Adrenal gland (tissue), 12 donors: Measurements from ENCODE around the gene ZNF430. TPM values are rescaled to one million over a fixed set of nuclear protein-coding genes. Genes with fewer than 3 reads are reported as not detected.
A peak's percentile ranks its signal among the peaks of the same experiment; 100 is the strongest.

ENCODE experiments used
- DNase-seq, 7 donors: peaks; one replicate each; pipeline ENCODE4 v3.0.0-alpha.2; 2019 to 2020
- H3K27ac ChIP-seq, 5 donors: fragments of 200-600 bp; sonication (generic) in 4 of 5; 1 replicate in 3 of 5; 2 replicates in 2 of 5; pipeline versions ENCODE4 v1.5.1 to v1.8.0; 2016 to 2020; ENCODE audit warnings: mild to moderate bottlenecking in 1 of 5
- H3K27me3 ChIP-seq: fragments of 200-600 bp; 2 replicates; pipeline ENCODE4 v1.8.0; 2021
- H3K36me3 ChIP-seq, 2 donors: fragments of 200-600 bp; replicated peaks in 1 of 2; 1 replicate in 1 of 2; 2 replicates in 1 of 2; pipeline versions ENCODE4 v1.5.1 to v1.8.0; 2018 to 2022
- H3K4me1 ChIP-seq, 2 donors: fragments of 200-600 bp; replicated peaks in 1 of 2; 1 replicate in 1 of 2; 2 replicates in 1 of 2; pipeline versions ENCODE4 v1.5.1 to v1.8.0; 2018 to 2021
- H3K4me3 ChIP-seq, 4 donors: fragments of 200-600 bp; sonication (generic) in 3 of 4; one replicate each; pipeline ENCODE4 v1.5.1; 2016 to 2018
- H3K9me3 ChIP-seq, 3 donors: fragments of 200-600 bp; sonication (generic) in 1 of 3; replicated peaks in 1 of 3; 1 replicate in 2 of 3; 2 replicates in 1 of 3; pipeline versions ENCODE4 v1.5.1 to v1.8.0; 2016 to 2021
- CTCF ChIP-seq, 6 experiments: fragments of 450-650 bp in 4 of 6; fragments of 200-600 bp in 2 of 6; sonication (generic) in 1 of 6; IDR thresholded peaks; 1 replicate in 5 of 6; 2 replicates in 1 of 6; pipeline versions ENCODE4 v1.5.1 to v1.8.0; 2016 to 2021; ENCODE audit warnings: antibody characterized with exemption in 6 of 6, mild to moderate bottlenecking in 2 of 6, moderate library complexity in 1 of 6
- POLR2A ChIP-seq, 2 donors: fragments of 450-650 bp; IDR thresholded peaks; one replicate each; pipeline ENCODE4 v1.6.1; 2017; ENCODE audit warnings: antibody characterized with exemption in 2 of 2, mild to moderate bottlenecking in 2 of 2, moderate library complexity in 1 of 2
- WGBS, 4 donors: extraction: QIAGEN DNeasy Blood & Tissue Kit in 2 of 4; methylation state at CpG; one replicate each; pipeline versions ENCODE4 v1.1.5 to v1.1.7; 2013 to 2017; 5-methylcytosine and 5-hydroxymethylcytosine counted together
- intact Hi-C, 2 donors: fragments of 100-400 bp; cut with DNase I; formaldehyde crosslinking; loops; one replicate each; pipeline versions ENCODE4 v1.14.1 to v1.15.0; 2022 to 2023
- polyA plus RNA-seq, 3 donors: library from polyadenylated mRNA; stranded (reverse); fragments of 200-250 nt in 2 of 3; fragments of 350-450 nt in 1 of 3; fragmentation: Illumina TruSeq in 1 of 3; extraction: RNeasy Lipid Tissue Mini Kit (QIAGEN cat#74804) in 1 of 3; gene quantifications; one replicate each; pipeline ENCODE4 v1.2.3, GENCODE V29; 2013 to 2014
- small RNA-seq, 2 donors: library from RNA; depleted of rRNA; stranded (forward); fragments of <200 nt; gene quantifications; one replicate each; pipeline ENCODE3, GENCODE V24; 2016
- total RNA-seq, 9 donors: library from RNA; depleted of rRNA in 4 of 9; stranded (reverse); fragments of >200 nt in 4 of 9; fragments of 120-200 nt in 1 of 9; fragmentation: NEBNext Ultra II Directional in 1 of 9; extraction: Animal tissue kit (Norgen Biotek cat#: 25700) in 1 of 9; gene quantifications; one replicate each; pipeline versions ENCODE4 v1.1.0 to v1.2.4, GENCODE V29; 2013 to 2023
- donor health status: healthy with polysubstance abuse.
- donor health status: Bipolar disorder and iron deficiency.
- donor health status: DM: yes; HTN: yes; CAD: no.
- donor health status: DM: no; HTN: no; CAD: no.
- donor health status: DM: no; HTN: no; CAD: no.
- donor health status: DM: yes; HTN: yes; CAD: no.

ZNF430 gene
- total and polyA plus RNA-seq, 12 donors = 2.0 to 59.1 (median 12.3) TPM

DNA sequence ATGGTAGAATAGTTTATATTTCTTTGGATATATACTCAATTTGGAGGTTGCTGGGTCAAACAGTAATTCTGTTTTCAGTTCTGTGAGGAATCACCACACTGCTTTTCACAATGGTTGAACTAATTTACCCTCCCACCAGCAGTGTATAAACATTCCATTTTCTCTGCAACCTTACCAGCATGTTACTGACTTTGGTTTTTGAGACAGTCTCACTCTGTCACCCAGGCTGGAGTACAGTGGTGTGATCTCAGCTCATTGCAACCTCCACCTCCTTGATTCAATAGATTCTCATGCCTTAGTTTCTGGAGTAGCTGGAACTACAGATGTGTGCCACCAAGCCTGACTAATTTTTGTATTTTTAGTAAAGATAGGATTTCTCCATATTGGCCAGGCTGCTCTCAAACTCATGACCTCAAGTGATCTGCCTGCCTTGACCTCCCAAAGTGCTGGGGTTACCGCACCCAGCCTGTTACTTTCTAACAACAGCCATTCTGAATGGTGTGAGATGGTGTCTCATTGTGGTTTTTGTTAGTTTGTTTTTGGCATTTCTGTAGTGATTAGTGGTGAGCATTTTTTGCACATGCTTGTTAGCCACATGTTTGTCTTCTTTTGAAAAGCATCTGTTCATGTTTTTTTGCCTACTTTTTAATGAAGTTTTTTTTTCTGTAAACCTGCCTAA, 74.0 kb downstream of the ZNF430 start:
- WGBS, 4 donors = 69 to 84% (median 78%) methylated on average over 1 of the region's 1 CpG
- H3K4me3 ChIP-seq = no peak overlapping the region
- peaks cover 3 to 7% of the 10 kb centered on the region in 2 donors for H3K4me1 ChIP-seq
- H3K27ac ChIP-seq = no peak overlapping the region
- TF ChIP-seq CTCF (IDR thresholded peaks at IDR 0.05) (no peak), POLR2A (IDR thresholded peaks at IDR 0.05) (no peak)
- intact Hi-C loops = no loop called here
- DNase-seq = no peak
- no peaks in the 10 kb centered on the region for H3K9me3 ChIP-seq
- no peaks in the 10 kb centered on the region for H3K36me3 ChIP-seq
- H3K27me3 ChIP-seq = no peaks in the 10 kb centered on the region

GRCh38 chr19:21098291-21098690, 77.8 kb downstream of the ZNF430 start:
- H3K4me1 ChIP-seq = no peaks in the 10 kb centered on the region
- no peak overlapping the region for H3K4me3 ChIP-seq
- no peaks in the 10 kb centered on the region for H3K27me3 ChIP-seq
- H3K9me3 ChIP-seq = no peaks in the 10 kb centered on the region
- no peak for DNase-seq
- intact Hi-C loops = no loop called here
- WGBS, 4 donors = 92 to 95% (median 93%) methylated on average over 2 of the region's 2 CpGs
- no peaks in the 10 kb centered on the region for H3K36me3 ChIP-seq
- TF ChIP-seq POLR2A (IDR thresholded peaks at IDR 0.05) (no peak), CTCF (IDR thresholded peaks at IDR 0.05) (no peak)
- no peak overlapping the region for H3K27ac ChIP-seq

- Histone ChIP-seq H3K36me3 (peaks cover 0 to 7% of the 10 kb centered on the region in 2 donors), H3K4me1 (no peaks in the 10 kb centered on the region), H3K4me3 (no peak overlapping the region), H3K27ac (no peak overlapping the region), H3K27me3 (no peaks in the 10 kb centered on the region), H3K9me3 (no peaks in the 10 kb centered on the region)
- TF ChIP-seq CTCF (IDR thresholded peaks at IDR 0.05) (no peak), POLR2A (IDR thresholded peaks at IDR 0.05) (no peak)
- DNase-seq = peak in 1 of 7 donors; percentile 16
- 83 to 94% (median 88%) methylated on average over 2 of the region's 2 CpGs for WGBS, 4 donors
- intact Hi-C loops = no loop called here
Observed at GRCh38 chr19:21101521-21102242, 81.2 kb downstream of the ZNF430 start.

GRCh38 chr19:21109116-21109515, 88.7 kb downstream of the ZNF430 start:
- Histone ChIP-seq H3K27ac (no peak overlapping the region), H3K4me1 (peaks cover 0 to 7% of the 10 kb centered on the region in 2 donors), H3K27me3 (no peaks in the 10 kb centered on the region), H3K36me3 (peaks cover 0 to 7% of the 10 kb centered on the region in 2 donors), H3K9me3 (no peaks in the 10 kb centered on the region), H3K4me3 (no peak overlapping the region)
- intact Hi-C loops = no loop called here
- peak in 3 of 7 donors; percentile 37 to 57 (median 41) for DNase-seq
- TF ChIP-seq POLR2A (IDR thresholded peaks at IDR 0.05) = no peak
- TF ChIP-seq CTCF (IDR thresholded peaks at IDR 0.05) = no peak

Small RNAs within 50 kb of the gene (small RNA-seq; reads per million reads assigned to genes)
- 0 reads per million in 2 donors for gene AC008739.3

Other genes with a start within 250 kb of the ZNF430 start
- 10 to 100 TPM in 3 of 9 donors, 1 to 10 TPM in 6; 1.4 to 16.1 (median 4.7) TPM for gene ZNF66, start 244.4 kb upstream of the ZNF430 start, total RNA-seq
- gene ZNF66, start 244.4 kb upstream of the ZNF430 start, polyA plus RNA-seq = 1 to 10 TPM in 2 of 3 donors, under 1 TPM in 1; 0.67 to 3.1 (median 1.4) TPM
- 10 to 100 TPM in 5 of 9 donors, 1 to 10 TPM in 4; 4.4 to 18.6 (median 11.6) TPM for gene ZNF85, start 97.4 kb upstream of the ZNF430 start, total RNA-seq
- 10 to 100 TPM in 2 of 3 donors, 1 to 10 TPM in 1; 5.6 to 12.5 (median 10.5) TPM for gene ZNF85, start 97.4 kb upstream of the ZNF430 start, polyA plus RNA-seq
- gene ZNF714, start 61.5 kb downstream of the ZNF430 start, total RNA-seq = 10 to 100 TPM in 7 of 9 donors, 1 to 10 TPM in 2; 5.5 to 34.2 (median 24.6) TPM
- gene ZNF714, start 61.5 kb downstream of the ZNF430 start, polyA plus RNA-seq = 1 to 10 TPM; 2.5 to 4.6 (median 4.3) TPM
- 10 to 100 TPM in 8 of 9 donors, 1 to 10 TPM in 1; 6.1 to 61.8 (median 24.3) TPM for gene ZNF431, start 121.4 kb downstream of the ZNF430 start, total RNA-seq
- gene ZNF431, start 121.4 kb downstream of the ZNF430 start, polyA plus RNA-seq = 10 to 100 TPM; 13.1 to 76.7 (median 35.0) TPM